ENCODE results near the gene PCSK9.

DNA sequence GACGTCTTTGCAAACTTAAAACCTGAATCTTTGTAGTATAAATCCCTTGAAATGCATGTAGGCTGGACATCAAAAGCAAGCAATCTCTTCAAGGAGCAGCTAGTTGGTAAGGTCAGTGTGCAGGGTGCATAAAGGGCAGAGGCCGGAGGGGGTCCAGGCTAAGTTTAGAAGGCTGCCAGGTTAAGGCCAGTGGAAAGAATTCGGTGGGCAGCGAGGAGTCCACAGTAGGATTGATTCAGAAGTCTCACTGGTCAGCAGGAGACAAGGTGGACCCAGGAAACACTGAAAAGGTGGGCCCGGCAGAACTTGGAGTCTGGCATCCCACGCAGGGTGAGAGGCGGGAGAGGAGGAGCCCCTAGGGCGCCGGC lies 390 bp upstream of the PCSK9 start:
- TF ChIP-seq, protein P1, sequence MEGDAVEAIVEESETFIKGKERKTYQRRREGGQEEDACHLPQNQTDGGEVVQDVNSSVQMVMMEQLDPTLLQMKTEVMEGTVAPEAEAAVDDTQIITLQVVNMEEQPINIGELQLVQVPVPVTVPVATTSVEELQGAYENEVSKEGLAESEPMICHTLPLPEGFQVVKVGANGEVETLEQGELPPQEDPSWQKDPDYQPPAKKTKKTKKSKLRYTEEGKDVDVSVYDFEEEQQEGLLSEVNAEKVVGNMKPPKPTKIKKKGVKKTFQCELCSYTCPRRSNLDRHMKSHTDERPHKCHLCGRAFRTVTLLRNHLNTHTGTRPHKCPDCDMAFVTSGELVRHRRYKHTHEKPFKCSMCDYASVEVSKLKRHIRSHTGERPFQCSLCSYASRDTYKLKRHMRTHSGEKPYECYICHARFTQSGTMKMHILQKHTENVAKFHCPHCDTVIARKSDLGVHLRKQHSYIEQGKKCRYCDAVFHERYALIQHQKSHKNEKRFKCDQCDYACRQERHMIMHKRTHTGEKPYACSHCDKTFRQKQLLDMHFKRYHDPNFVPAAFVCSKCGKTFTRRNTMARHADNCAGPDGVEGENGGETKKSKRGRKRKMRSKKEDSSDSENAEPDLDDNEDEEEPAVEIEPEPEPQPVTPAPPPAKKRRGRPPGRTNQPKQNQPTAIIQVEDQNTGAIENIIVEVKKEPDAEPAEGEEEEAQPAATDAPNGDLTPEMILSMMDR (conservative IDR thresholded peaks at IDR 0.05; ENCODE audit: low read depth in 2 of 2): no peak
- TF ChIP-seq EZH2 (IDR thresholded peaks at IDR 0.05; ENCODE audit: low read depth, unreplicated experiment) (no peak), EZH2phosphoT487 (IDR thresholded peaks at IDR 0.05; ENCODE audit: unreplicated experiment) (no peak), ZNF114 (CRISPR knock-in tag; IDR thresholded peaks at IDR 0.05) (no peak), POLR2AphosphoS5 (IDR thresholded peaks at IDR 0.05; ENCODE audit: low read depth) (no peak), JUNB (IDR thresholded peaks at IDR 0.05; ENCODE audit: unreplicated experiment) (no peak), ZNF331 (CRISPR knock-in tag; IDR thresholded peaks at IDR 0.05; ENCODE audit: low read depth) (no peak), CREB1 (CRISPR knock-in tag; IDR thresholded peaks at IDR 0.05; ENCODE audit: low read depth) (no peak), NANOG (IDR thresholded peaks at IDR 0.05; ENCODE audit: borderline replicate concordance) (no peak), STAT1 (IDR thresholded peaks at IDR 0.05; ENCODE audit: unreplicated experiment) (no peak)
- TF ChIP-seq, protein P2, sequence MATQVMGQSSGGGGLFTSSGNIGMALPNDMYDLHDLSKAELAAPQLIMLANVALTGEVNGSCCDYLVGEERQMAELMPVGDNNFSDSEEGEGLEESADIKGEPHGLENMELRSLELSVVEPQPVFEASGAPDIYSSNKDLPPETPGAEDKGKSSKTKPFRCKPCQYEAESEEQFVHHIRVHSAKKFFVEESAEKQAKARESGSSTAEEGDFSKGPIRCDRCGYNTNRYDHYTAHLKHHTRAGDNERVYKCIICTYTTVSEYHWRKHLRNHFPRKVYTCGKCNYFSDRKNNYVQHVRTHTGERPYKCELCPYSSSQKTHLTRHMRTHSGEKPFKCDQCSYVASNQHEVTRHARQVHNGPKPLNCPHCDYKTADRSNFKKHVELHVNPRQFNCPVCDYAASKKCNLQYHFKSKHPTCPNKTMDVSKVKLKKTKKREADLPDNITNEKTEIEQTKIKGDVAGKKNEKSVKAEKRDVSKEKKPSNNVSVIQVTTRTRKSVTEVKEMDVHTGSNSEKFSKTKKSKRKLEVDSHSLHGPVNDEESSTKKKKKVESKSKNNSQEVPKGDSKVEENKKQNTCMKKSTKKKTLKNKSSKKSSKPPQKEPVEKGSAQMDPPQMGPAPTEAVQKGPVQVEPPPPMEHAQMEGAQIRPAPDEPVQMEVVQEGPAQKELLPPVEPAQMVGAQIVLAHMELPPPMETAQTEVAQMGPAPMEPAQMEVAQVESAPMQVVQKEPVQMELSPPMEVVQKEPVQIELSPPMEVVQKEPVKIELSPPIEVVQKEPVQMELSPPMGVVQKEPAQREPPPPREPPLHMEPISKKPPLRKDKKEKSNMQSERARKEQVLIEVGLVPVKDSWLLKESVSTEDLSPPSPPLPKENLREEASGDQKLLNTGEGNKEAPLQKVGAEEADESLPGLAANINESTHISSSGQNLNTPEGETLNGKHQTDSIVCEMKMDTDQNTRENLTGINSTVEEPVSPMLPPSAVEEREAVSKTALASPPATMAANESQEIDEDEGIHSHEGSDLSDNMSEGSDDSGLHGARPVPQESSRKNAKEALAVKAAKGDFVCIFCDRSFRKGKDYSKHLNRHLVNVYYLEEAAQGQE (IDR thresholded peaks at IDR 0.05; ENCODE audit: unreplicated experiment): no peak
- TF ChIP-seq, protein P3, sequence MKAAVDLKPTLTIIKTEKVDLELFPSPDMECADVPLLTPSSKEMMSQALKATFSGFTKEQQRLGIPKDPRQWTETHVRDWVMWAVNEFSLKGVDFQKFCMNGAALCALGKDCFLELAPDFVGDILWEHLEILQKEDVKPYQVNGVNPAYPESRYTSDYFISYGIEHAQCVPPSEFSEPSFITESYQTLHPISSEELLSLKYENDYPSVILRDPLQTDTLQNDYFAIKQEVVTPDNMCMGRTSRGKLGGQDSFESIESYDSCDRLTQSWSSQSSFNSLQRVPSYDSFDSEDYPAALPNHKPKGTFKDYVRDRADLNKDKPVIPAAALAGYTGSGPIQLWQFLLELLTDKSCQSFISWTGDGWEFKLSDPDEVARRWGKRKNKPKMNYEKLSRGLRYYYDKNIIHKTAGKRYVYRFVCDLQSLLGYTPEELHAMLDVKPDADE (IDR thresholded peaks at IDR 0.05): no peak
- TF ChIP-seq, protein P4, sequence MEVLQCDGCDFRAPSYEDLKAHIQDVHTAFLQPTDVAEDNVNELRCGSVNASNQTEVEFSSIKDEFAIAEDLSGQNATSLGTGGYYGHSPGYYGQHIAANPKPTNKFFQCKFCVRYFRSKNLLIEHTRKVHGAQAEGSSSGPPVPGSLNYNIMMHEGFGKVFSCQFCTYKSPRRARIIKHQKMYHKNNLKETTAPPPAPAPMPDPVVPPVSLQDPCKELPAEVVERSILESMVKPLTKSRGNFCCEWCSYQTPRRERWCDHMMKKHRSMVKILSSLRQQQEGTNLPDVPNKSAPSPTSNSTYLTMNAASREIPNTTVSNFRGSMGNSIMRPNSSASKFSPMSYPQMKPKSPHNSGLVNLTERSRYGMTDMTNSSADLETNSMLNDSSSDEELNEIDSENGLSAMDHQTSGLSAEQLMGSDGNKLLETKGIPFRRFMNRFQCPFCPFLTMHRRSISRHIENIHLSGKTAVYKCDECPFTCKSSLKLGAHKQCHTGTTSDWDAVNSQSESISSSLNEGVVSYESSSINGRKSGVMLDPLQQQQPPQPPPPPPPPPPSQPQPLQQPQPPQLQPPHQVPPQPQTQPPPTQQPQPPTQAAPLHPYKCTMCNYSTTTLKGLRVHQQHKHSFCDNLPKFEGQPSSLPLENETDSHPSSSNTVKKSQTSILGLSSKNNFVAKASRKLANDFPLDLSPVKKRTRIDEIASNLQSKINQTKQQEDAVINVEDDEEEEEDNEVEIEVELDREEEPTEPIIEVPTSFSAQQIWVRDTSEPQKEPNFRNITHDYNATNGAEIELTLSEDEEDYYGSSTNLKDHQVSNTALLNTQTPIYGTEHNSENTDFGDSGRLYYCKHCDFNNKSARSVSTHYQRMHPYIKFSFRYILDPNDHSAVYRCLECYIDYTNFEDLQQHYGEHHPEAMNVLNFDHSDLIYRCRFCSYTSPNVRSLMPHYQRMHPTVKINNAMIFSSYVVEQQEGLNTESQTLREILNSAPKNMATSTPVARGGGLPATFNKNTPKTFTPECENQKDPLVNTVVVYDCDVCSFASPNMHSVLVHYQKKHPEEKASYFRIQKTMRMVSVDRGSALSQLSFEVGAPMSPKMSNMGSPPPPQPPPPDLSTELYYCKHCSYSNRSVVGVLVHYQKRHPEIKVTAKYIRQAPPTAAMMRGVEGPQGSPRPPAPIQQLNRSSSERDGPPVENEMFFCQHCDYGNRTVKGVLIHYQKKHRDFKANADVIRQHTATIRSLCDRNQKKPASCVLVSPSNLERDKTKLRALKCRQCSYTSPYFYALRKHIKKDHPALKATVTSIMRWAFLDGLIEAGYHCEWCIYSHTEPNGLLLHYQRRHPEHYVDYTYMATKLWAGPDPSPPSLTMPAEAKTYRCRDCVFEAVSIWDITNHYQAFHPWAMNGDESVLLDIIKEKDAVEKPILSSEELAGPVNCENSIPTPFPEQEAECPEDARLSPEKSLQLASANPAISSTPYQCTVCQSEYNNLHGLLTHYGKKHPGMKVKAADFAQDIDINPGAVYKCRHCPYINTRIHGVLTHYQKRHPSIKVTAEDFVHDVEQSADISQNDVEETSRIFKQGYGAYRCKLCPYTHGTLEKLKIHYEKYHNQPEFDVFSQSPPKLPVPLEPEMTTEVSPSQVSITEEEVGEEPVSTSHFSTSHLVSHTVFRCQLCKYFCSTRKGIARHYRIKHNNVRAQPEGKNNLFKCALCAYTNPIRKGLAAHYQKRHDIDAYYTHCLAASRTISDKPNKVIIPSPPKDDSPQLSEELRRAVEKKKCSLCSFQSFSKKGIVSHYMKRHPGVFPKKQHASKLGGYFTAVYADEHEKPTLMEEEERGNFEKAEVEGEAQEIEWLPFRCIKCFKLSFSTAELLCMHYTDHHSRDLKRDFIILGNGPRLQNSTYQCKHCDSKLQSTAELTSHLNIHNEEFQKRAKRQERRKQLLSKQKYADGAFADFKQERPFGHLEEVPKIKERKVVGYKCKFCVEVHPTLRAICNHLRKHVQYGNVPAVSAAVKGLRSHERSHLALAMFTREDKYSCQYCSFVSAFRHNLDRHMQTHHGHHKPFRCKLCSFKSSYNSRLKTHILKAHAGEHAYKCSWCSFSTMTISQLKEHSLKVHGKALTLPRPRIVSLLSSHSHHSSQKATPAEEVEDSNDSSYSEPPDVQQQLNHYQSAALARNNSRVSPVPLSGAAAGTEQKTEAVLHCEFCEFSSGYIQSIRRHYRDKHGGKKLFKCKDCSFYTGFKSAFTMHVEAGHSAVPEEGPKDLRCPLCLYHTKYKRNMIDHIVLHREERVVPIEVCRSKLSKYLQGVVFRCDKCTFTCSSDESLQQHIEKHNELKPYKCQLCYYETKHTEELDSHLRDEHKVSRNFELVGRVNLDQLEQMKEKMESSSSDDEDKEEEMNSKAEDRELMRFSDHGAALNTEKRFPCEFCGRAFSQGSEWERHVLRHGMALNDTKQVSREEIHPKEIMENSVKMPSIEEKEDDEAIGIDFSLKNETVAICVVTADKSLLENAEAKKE (CRISPR knock-in tag; IDR thresholded peaks at IDR 0.05): no peak
